SK-N-MC (cell line): ENCODE measurements around the gene YLPM1.

Experiments
- EZH2 ChIP-seq: fragments of 200-600 bp; sonication (generic); IDR thresholded peaks from one replicate; pipeline ENCODE4 v1.6.1; 2017; ENCODE audit warnings: antibody characterized with exemption
- FOXP2 ChIP-seq: optimal IDR thresholded peaks from 2 replicates; pipeline ENCODE3; 2011; ENCODE audit warnings: mild to moderate bottlenecking, moderate library complexity; ENCODE audit not compliant: insufficient read depth; ENCODE audit errors: extremely low read length, control extremely low read depth
- POLR2AphosphoS5 ChIP-seq: IDR thresholded peaks from 2 replicates; pipeline ENCODE4 v1.6.1; 2012; ENCODE audit warnings: mild to moderate bottlenecking, low read depth, low read length, borderline replicate concordance

DNA sequence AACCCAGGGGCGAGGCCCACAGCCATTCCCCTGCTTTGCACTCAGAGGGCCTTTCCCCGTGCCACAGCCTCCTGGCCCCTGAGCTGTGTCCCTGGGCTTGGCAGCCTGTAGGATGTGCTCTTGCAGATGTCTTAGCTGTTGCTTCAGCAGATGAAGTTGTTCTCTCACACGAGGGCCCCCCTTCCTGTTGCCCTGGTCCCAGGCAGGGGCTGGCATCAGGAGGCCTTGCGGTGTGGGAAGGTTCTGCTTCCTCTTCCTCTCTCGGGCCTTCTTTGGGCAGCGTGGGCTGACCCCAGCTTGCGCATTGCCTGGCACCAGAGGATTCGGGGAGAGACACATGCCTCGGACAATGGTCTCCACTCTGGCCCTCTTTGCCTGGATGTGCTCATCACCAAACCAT, 100.2 kb downstream of the YLPM1 start:
- TF ChIP-seq POLR2AphosphoS5 (no peak), EZH2 (no peak), FOXP2 (no peak)
